HepG2 (cell line): ENCODE data around the gene ITGAV. TPM values are rescaled to one million over a fixed set of nuclear protein-coding genes. Genes with fewer than 3 reads are reported as not detected.

Experiments
- ARID5B ChIP-seq: IDR thresholded peaks from 2 replicates; pipeline ENCODE4 v1.4.0; 2020; ENCODE audit warnings: mild to moderate bottlenecking, missing genetic modification reagents
- EZH2 ChIP-seq: conservative IDR thresholded peaks from 2 replicates; pipeline ENCODE4 v1.6.1; 2012; ENCODE audit warnings: mild to moderate bottlenecking, low read depth, low read length, moderate library complexity
- MED1 ChIP-seq: sonication (generic); formaldehyde crosslinking; IDR thresholded peaks from 2 replicates; pipeline ENCODE4 v1.4.0; 2020; ENCODE audit warnings: missing genetic modification reagents
- PAXIP1 ChIP-seq: sonication (generic); formaldehyde crosslinking; conservative IDR thresholded peaks from 2 replicates; pipeline ENCODE4 v1.4.0; 2020; ENCODE audit warnings: mild to moderate bottlenecking, missing genetic modification reagents, moderate library complexity
- POLR2A ChIP-seq, 2 experiments: IDR thresholded peaks; 2 replicates each; pipeline ENCODE4 v1.6.1; 2011; ENCODE audit warnings: low read depth in 2 of 2, low read length in 2 of 2, mild to moderate bottlenecking in 1 of 2, moderate library complexity in 1 of 2; ENCODE audit not compliant: insufficient read depth in 1 of 2
- RARA ChIP-seq: IDR thresholded peaks from 2 replicates; pipeline ENCODE4 v1.6.1; 2016; ENCODE audit warnings: missing genetic modification reagents, missing compliant biosample characterization
- ZBTB26 ChIP-seq: IDR thresholded peaks from 2 replicates; pipeline ENCODE4 v1.6.1; 2016; ENCODE audit warnings: missing compliant biosample characterization, missing genetic modification reagents, borderline replicate concordance
- ZNF264 ChIP-seq: sonication (generic); formaldehyde crosslinking; IDR thresholded peaks from 2 replicates; pipeline ENCODE4 v1.4.0; 2020; ENCODE audit warnings: missing genetic modification reagents
- ZNF335 ChIP-seq: sonication (generic); formaldehyde crosslinking; IDR thresholded peaks from 2 replicates; pipeline ENCODE4 v1.4.0; 2020; ENCODE audit warnings: missing genetic modification reagents
- ZSCAN21 ChIP-seq: sonication (generic); formaldehyde crosslinking; IDR thresholded peaks from 2 replicates; pipeline ENCODE4 v1.8.0; 2022; ENCODE audit warnings: mild to moderate bottlenecking, missing genetic modification reagents, moderate library complexity, borderline replicate concordance
- polyA plus RNA-seq, 8 experiments: library from polyadenylated mRNA; depleted of rRNA in 3 of 8; stranded (reverse) in 7 of 8; unstranded in 1 of 8; fragments of >200 nt; fragmentation: Illumina TruSeq in 4 of 8; extraction: Trizol in 4 of 8; gene quantifications; 2 replicates each; pipeline versions ENCODE4 v1.2.1 to v1.2.3, GENCODE V29; 2011 to 2016; ENCODE audit warnings: low read depth in 4 of 8, missing spikeins in 1 of 8, mixed read lengths in 1 of 8; ENCODE audit not compliant: insufficient read depth in 1 of 8
- total RNA-seq, 5 experiments: library from RNA; depleted of rRNA; stranded (reverse); fragments of >200 nt; fragmentation: Illumina TruSeq; extraction: Trizol; gene quantifications; 2 replicates each; pipeline ENCODE4 v1.2.3, GENCODE V29; 2016; ENCODE audit warnings: low read depth in 1 of 5
- TF ChIP-seq, protein P1 (sequence below): sonication (generic); formaldehyde crosslinking; IDR thresholded peaks from 2 replicates; pipeline ENCODE4 v1.4.0; 2020; ENCODE audit warnings: low read depth, mild to moderate bottlenecking, missing genetic modification reagents
- TF ChIP-seq, protein P2 (sequence below): sonication (generic); formaldehyde crosslinking; IDR thresholded peaks from 2 replicates; pipeline ENCODE4 v1.5.0; 2020; ENCODE audit warnings: mild to moderate bottlenecking, missing genetic modification reagents

The ITGAV gene
- total and polyA plus RNA-seq, 2 of the 13 experiments (the other 11 are each of a cell fraction or from before 2014, with no cell fraction given): 59.1 to 60.4 TPM

DNA sequence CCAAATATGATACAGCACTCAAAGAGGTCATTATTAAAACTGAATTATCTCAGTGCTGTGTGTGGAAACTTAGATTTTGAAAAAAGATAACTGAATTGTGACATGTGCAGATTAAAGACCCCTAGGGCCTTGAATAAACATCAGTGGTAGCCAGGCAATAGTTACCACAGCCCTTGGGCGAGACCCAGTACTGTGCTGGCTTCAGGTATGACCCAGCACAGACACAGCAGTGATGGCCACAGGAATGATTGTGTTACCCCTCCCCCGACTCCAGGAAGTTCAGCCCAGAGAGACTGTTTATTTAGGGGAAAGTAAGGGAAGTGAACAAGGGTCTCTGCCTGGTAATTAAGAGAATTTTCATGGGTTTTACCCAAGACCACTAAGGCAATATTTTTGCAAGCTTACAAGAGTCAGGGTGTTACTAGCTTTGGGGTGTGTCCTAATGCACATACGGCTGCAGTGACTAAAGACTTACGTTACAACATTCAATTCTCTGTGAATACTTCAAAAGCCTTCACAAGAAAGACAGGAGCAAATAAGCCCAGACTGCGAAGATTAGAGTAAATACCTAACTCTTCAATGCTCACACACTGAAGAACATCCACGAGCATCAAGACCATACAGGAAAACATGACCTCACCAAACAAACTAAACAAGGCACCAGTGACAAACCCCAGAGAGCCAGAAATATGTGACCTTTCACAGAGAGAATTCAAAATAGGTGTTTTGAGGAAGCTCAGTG is 28.2 kb upstream of the ITGAV start (continued):
- TF ChIP-seq, protein P1, sequence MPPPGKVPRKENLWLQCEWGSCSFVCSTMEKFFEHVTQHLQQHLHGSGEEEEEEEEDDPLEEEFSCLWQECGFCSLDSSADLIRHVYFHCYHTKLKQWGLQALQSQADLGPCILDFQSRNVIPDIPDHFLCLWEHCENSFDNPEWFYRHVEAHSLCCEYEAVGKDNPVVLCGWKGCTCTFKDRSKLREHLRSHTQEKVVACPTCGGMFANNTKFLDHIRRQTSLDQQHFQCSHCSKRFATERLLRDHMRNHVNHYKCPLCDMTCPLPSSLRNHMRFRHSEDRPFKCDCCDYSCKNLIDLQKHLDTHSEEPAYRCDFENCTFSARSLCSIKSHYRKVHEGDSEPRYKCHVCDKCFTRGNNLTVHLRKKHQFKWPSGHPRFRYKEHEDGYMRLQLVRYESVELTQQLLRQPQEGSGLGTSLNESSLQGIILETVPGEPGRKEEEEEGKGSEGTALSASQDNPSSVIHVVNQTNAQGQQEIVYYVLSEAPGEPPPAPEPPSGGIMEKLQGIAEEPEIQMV (CRISPR knock-in tag): no peak
- TF ChIP-seq ARID5B (CRISPR knock-in tag) (peak; percentile 65), POLR2A (IDR thresholded peaks at IDR 0.05; ENCODE audit: insufficient read depth in 1 of 2, low read depth in 2 of 2, low read length in 2 of 2) (0 out of 4 replicates have a peak, but pooled peaks of 1 of the 2 experiments have one; percentile 11), ZSCAN21 (CRISPR knock-in tag) (no peak), ZNF335 (no peak), PAXIP1 (CRISPR knock-in tag) (peak; percentile 29; the same call in 1 of the 2 replicates), RARA (peak; percentile 7), EZH2 (no peak), ZBTB26 (no peak), ZNF264 (no peak), MED1 (CRISPR knock-in tag) (peak; percentile 25; the same call in 1 of the 2 replicates)
- TF ChIP-seq, protein P2, sequence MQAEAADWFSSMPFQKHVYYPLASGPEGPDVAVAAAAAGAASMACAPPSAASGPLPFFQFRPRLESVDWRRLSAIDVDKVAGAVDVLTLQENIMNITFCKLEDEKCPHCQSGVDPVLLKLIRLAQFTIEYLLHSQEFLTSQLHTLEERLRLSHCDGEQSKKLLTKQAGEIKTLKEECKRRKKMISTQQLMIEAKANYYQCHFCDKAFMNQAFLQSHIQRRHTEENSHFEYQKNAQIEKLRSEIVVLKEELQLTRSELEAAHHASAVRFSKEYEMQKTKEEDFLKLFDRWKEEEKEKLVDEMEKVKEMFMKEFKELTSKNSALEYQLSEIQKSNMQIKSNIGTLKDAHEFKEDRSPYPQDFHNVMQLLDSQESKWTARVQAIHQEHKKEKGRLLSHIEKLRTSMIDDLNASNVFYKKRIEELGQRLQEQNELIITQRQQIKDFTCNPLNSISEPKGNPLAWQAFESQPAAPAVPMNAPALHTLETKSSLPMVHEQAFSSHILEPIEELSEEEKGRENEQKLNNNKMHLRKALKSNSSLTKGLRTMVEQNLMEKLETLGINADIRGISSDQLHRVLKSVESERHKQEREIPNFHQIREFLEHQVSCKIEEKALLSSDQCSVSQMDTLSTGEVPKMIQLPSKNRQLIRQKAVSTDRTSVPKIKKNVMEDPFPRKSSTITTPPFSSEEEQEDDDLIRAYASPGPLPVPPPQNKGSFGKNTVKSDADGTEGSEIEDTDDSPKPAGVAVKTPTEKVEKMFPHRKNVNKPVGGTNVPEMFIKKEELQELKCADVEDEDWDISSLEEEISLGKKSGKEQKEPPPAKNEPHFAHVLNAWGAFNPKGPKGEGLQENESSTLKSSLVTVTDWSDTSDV (CRISPR knock-in tag): no peak
